Kidney (tissue), 14 donors: ENCODE data around the gene MTX1. TPM values are rescaled to one million over a fixed set of nuclear protein-coding genes. Genes with fewer than 3 reads are reported as not detected.

Experiments used
- DNase-seq, 5 donors: peaks; one replicate each; pipeline ENCODE4 v3.0.0-alpha.2; 2013 to 2020
- FAIRE-seq: peaks from 2 replicates; lab custom pipeline; 2012; peaks lifted over from hg19 to GRCh38; lab: Jason Lieb, UNC
- H3K27ac ChIP-seq, 2 donors: one replicate each; pipeline ENCODE4 v1.7.0; 2013; ENCODE audit warnings: low read depth in 2 of 2, low read length in 2 of 2, inconsistent platforms in 1 of 2
- H3K27me3 ChIP-seq: one replicate; pipeline ENCODE4 v1.7.1; 2013; ENCODE audit warnings: low read length, inconsistent platforms; ENCODE audit not compliant: control insufficient read depth, insufficient read depth
- H3K36me3 ChIP-seq, 3 donors: one replicate each; pipeline versions ENCODE4 v1.7.0 to v1.7.1; 2013; ENCODE audit warnings: low read length in 3 of 3, control low read depth in 1 of 3, inconsistent platforms in 1 of 3; ENCODE audit not compliant: insufficient read depth in 3 of 3, control insufficient read depth in 2 of 3
- H3K4me1 ChIP-seq, 3 donors: one replicate each; pipeline versions ENCODE4 v1.7.0 to v1.7.1; 2013; ENCODE audit warnings: low read length in 3 of 3, inconsistent platforms in 1 of 3, low read depth in 1 of 3; ENCODE audit not compliant: control insufficient read depth in 2 of 3, insufficient read depth in 2 of 3
- H3K4me3 ChIP-seq, 3 donors: one replicate each; pipeline versions ENCODE4 v1.7.0 to v1.8.1; 2013; ENCODE audit warnings: low read length in 3 of 3, control low read depth in 1 of 3, inconsistent platforms in 1 of 3
- H3K9ac ChIP-seq, 3 donors: one replicate each; pipeline versions ENCODE4 v1.7.0 to v1.7.1; 2013; ENCODE audit warnings: low read length in 3 of 3, control low read depth in 1 of 3, inconsistent platforms in 1 of 3
- H3K9me3 ChIP-seq, 3 donors: one replicate each; pipeline versions ENCODE4 v1.7.0 to v1.7.1; 2013; ENCODE audit warnings: low read length in 3 of 3, control low read depth in 1 of 3, inconsistent platforms in 1 of 3; ENCODE audit not compliant: control insufficient read depth in 2 of 3, insufficient read depth in 1 of 3
- intact Hi-C: fragments of 100-400 bp; cut with DNase I; formaldehyde crosslinking; loops from one replicate; pipeline ENCODE4 v1.11.1; 2022
- polyA plus RNA-seq: library from polyadenylated mRNA; stranded (reverse); fragments of 350-450 nt; fragmentation: Illumina TruSeq; extraction: RNeasy Lipid Tissue Mini Kit (QIAGEN cat#74804); gene quantifications from one replicate; pipeline ENCODE4 v1.2.3, GENCODE V29; 2014; ENCODE audit warnings: low read depth, low replicate concordance; ENCODE audit not compliant: insufficient read depth
- total RNA-seq: library from RNA; stranded (reverse); fragmentation: NEBNext Ultra II Directional; extraction: Animal tissue kit (Norgen Biotek cat#: 25700); gene quantifications from one replicate; pipeline ENCODE4 v1.2.1, GENCODE V29; 2021
- TF ChIP-seq, protein P1 (sequence below): IDR thresholded peaks from 3 replicates; pipeline ENCODE4 v1.5.1; 2012; ENCODE audit warnings: mild to moderate bottlenecking, moderate library complexity, borderline replicate concordance; ENCODE audit not compliant: insufficient read depth; ENCODE audit errors: extremely low read depth
- donor health status: control.
- donor health status: control.
- donor health status: control.
- donor health status: control.
- donor health status: control.
- donor health status: DM: yes; HTN: yes; CAD: no.
- donor health status: Normal renal cell carcinoma (clear cell type).

The MTX1 gene
- total and polyA plus RNA-seq, 2 donors from 2014 or later = 38.8 to 86.9 TPM

DNA sequence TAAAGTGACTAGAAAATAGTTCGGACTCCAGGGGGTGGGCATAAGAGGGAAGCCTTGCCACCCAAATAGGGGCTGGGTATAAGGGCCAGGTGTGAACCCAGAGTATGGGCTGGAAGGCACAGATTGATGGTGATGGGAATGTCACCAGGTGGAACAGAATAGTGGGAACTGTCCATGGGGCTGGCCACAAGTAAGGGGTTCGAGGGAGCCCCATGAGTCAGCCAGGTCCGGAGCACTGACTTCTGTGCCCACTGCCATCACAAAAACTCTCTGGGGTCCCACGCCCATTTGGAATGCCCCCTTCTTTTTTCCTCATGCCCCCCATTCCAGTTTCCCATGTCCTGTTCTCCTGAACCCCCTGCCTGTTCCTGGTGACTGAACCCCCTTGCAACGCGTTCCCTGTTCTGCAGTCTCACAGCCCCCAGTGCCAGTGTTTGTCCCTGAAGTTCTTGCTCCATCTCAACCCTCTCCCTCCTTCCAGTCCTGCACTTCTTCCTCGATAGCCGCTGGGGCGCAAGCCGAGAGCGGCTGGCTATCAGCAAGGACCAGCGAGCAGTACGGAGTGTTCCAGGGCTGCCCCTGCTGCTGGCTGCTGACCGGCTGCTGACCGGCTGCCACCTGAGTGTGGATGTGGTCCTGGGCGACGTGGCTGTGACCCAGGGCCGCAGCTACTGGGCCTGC lies 27.0 kb upstream of the MTX1 start:
- peak in 2 of 5 donors; percentile 32 to 33 for DNase-seq
- no peak overlapping the region for H3K27ac ChIP-seq

DNA sequence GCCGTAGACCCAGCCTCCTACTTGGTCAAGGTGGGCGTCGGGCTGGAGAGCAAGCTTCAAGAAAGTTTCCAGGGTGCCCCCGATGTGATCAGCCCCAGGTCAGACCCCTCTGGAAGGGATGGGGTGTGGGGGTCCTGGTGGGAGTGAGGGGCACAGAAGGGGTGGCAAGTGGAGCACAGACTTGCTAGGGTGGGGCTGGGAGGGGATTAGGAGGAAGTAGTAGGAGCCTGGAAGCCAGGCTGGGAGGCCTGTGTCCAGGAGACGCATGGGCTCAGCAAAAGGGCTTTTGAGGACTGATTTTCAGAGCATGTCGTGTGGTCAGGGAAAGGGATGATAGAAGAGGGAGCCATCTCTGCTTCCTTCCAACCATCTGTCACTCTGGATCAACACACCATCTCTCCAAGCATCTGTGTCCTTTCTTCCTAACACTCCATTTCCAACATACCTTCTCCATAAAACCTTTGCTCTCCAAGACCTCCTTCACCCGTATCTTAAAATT lies 26.4 kb upstream of the MTX1 start:
- Histone ChIP-seq H3K9ac (no peak overlapping the region), H3K9me3 (no peaks in the 10 kb centered on the region), H3K36me3 (no peaks in the 10 kb centered on the region), H3K4me3 (no peak overlapping the region), H3K27me3 (no peaks in the 10 kb centered on the region), H3K4me1 (peaks cover 0 to 22% (median 9%) of the 10 kb centered on the region in 3 donors), H3K27ac (no peak overlapping the region)
- TF ChIP-seq, protein P1, sequence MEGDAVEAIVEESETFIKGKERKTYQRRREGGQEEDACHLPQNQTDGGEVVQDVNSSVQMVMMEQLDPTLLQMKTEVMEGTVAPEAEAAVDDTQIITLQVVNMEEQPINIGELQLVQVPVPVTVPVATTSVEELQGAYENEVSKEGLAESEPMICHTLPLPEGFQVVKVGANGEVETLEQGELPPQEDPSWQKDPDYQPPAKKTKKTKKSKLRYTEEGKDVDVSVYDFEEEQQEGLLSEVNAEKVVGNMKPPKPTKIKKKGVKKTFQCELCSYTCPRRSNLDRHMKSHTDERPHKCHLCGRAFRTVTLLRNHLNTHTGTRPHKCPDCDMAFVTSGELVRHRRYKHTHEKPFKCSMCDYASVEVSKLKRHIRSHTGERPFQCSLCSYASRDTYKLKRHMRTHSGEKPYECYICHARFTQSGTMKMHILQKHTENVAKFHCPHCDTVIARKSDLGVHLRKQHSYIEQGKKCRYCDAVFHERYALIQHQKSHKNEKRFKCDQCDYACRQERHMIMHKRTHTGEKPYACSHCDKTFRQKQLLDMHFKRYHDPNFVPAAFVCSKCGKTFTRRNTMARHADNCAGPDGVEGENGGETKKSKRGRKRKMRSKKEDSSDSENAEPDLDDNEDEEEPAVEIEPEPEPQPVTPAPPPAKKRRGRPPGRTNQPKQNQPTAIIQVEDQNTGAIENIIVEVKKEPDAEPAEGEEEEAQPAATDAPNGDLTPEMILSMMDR = no peak
- intact Hi-C loops = no loop called here
- DNase-seq = peak in 1 of 5 donors; percentile 68
- FAIRE-seq = no peak

More for the DNA sequence above, 27.0 kb upstream of the MTX1 start:
- intact Hi-C loops = no loop called here
- FAIRE-seq = no peak
- Histone ChIP-seq H3K27me3 (no peaks in the 10 kb centered on the region), H3K4me3 (no peak overlapping the region), H3K9me3 (no peaks in the 10 kb centered on the region), H3K36me3 (no peaks in the 10 kb centered on the region), H3K9ac (no peak overlapping the region), H3K4me1 (peaks cover 0 to 25% (median 13%) of the 10 kb centered on the region in 3 donors)
- TF ChIP-seq, protein P1 = no peak

DNA sequence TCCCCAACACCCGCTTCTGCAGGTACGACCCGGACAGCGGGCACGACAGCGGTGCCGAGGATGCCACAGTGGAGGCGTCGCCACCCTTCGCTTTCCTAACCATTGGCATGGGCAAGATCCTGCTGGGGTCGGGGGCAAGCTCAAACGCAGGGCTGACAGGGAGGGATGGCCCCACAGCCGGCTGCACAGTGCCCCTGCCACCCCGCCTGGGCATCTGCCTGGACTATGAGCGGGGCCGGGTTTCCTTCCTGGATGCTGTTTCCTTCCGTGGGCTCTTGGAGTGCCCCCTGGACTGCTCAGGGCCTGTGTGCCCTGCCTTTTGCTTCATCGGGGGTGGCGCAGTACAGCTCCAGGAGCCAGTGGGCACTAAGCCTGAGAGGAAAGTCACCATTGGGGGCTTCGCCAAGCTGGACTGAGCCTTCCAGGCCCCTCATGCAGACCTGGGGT lies 24.7 kb upstream of the MTX1 start:
- no peak for FAIRE-seq
- no peaks in the 10 kb centered on the region for H3K9me3 ChIP-seq
- no peaks in the 10 kb centered on the region for H3K27me3 ChIP-seq
- no peak overlapping the region for H3K27ac ChIP-seq
- intact Hi-C loops = no loop called here
- H3K4me3 ChIP-seq = no peak overlapping the region
- peak in 2 of 5 donors; percentile 31 to 80 for DNase-seq
- peaks cover 0 to 28% (median 7%) of the 10 kb centered on the region in 3 donors for H3K4me1 ChIP-seq
- no peaks in the 10 kb centered on the region for H3K36me3 ChIP-seq
- TF ChIP-seq, protein P1 = no peak
- H3K9ac ChIP-seq = no peak overlapping the region
